ENCODE results near the gene MAP2K4.

Gene MAP2K4

DNA sequence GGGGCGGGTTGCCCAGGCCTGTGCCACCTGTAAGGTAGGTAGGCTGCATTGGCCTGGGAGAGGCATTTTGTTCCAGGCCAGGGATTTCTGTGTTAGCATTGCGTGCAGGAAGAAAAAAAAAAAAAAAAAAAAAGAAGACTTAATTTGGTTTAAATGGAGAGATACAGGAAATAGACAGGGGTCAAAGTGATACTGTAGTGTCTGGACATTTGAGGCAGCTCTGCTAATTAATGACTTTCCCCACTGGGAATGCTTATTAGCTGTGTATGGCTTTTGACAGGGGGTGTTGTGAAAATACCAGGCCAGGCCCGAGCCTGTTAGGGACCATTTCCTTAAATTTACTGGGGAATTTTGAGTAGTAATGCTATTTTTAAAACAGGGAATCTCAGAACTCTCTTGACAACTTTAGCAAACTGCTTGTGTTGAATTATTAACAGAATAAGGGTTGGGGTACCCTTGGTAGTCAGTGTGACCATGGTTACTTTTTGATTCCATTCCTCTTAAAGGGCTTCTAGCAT is 1.0 kb downstream of the MAP2K4 start:
- H3K4me1 Mint-ChIP-seq (ENCODE audit: low read depth): peaks cover 24% of the 10 kb centered on the region
- H3K9me3 Mint-ChIP-seq: no peaks in the 10 kb centered on the region
- peak overlapping the region; percentile 20 for H3K27ac Mint-ChIP-seq
- H3K27me3 Mint-ChIP-seq (ENCODE audit: low read depth): peaks cover 17% of the 10 kb centered on the region
- peak overlapping the region; percentile 65 for H3K4me3 Mint-ChIP-seq
- no peaks in the 10 kb centered on the region for H3K36me3 Mint-ChIP-seq (ENCODE audit: low read depth)

DNA sequence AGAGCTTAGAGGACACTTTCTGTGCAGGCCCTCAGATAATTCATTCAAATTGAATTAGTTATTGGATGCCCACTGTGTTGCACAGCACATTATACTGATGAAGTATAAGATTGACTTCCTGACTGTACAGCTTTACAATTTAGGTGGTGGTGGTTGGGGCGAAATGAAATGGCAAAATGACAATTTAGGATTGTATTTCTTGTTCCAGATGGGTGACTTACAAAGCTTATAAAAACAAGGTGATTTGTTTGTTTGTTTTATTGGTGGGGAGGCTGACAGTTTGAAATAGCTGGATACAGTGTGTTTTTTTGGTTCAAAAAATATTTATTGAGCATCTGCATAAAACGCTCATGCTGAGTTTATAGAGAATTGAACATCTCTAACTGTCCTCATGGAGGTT is 1.6 kb downstream of the MAP2K4 start:
- Mint-ChIP-seq H3K9me3 (no peaks in the 10 kb centered on the region), H3K27ac (no peak overlapping the region), H3K4me1 (ENCODE audit: low read depth) (peaks cover 24% of the 10 kb centered on the region)

DNA sequence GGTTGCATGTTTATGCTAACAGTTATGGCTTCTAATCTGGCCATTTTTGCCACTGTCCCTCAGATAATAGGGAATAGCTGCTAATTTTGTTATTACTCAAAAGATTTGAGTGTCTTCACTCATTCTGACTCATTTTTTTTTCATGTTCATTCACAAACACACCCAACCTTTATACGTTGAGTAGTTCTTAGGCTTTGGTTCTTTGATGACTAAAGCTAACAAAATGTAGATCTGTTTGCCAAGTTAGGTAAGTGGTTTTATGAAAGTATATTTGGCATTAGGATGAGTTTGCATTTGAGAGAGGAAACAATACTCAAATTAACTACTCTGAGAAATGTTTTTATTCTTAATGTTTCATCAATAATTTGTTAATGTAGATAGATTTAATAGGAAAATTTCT is 3.6 kb downstream of the MAP2K4 start:
- peaks cover 8% of the 10 kb centered on the region for H3K27me3 Mint-ChIP-seq (ENCODE audit: low read depth)
- no peaks in the 10 kb centered on the region for H3K9me3 Mint-ChIP-seq
- H3K27ac Mint-ChIP-seq: no peak overlapping the region
- peaks cover 1% of the 10 kb centered on the region for H3K36me3 Mint-ChIP-seq (ENCODE audit: low read depth)
- no peak overlapping the region for H3K4me3 Mint-ChIP-seq
- peaks cover 24% of the 10 kb centered on the region for H3K4me1 Mint-ChIP-seq (ENCODE audit: low read depth)

More for the DNA sequence above, 1.6 kb downstream of the MAP2K4 start:
- H3K4me3 Mint-ChIP-seq: peak overlapping the region; percentile 65
- peaks cover 17% of the 10 kb centered on the region for H3K27me3 Mint-ChIP-seq (ENCODE audit: low read depth)
- no peaks in the 10 kb centered on the region for H3K36me3 Mint-ChIP-seq (ENCODE audit: low read depth)

- peaks cover 1% of the 10 kb centered on the region for H3K36me3 Mint-ChIP-seq (ENCODE audit: low read depth)
- no peak overlapping the region for H3K4me3 Mint-ChIP-seq
- no peaks in the 10 kb centered on the region for H3K27me3 Mint-ChIP-seq (ENCODE audit: low read depth)
- peaks cover 16% of the 10 kb centered on the region for H3K4me1 Mint-ChIP-seq (ENCODE audit: low read depth)
- H3K9me3 Mint-ChIP-seq: no peaks in the 10 kb centered on the region
- no peak overlapping the region for H3K27ac Mint-ChIP-seq
Observed at GRCh38 chr17:12027658-12028057, 7.0 kb downstream of the MAP2K4 start.

- peaks cover 12% of the 10 kb centered on the region for H3K4me1 Mint-ChIP-seq (ENCODE audit: low read depth)
- H3K27me3 Mint-ChIP-seq (ENCODE audit: low read depth): no peaks in the 10 kb centered on the region
- no peak overlapping the region for H3K27ac Mint-ChIP-seq
- no peaks in the 10 kb centered on the region for H3K9me3 Mint-ChIP-seq
- peaks cover 1% of the 10 kb centered on the region for H3K36me3 Mint-ChIP-seq (ENCODE audit: low read depth)
- no peak overlapping the region for H3K4me3 Mint-ChIP-seq
Observed at GRCh38 chr17:12028611-12029010, 7.9 kb downstream of the MAP2K4 start.

GRCh38 chr17:12034538-12034937 is 13.9 kb downstream of the MAP2K4 start:
- no peak overlapping the region for H3K4me3 Mint-ChIP-seq
- peaks cover 9% of the 10 kb centered on the region for H3K4me1 Mint-ChIP-seq (ENCODE audit: low read depth)
- H3K27me3 Mint-ChIP-seq (ENCODE audit: low read depth): no peaks in the 10 kb centered on the region
- no peaks in the 10 kb centered on the region for H3K9me3 Mint-ChIP-seq
- no peak overlapping the region for H3K27ac Mint-ChIP-seq
- H3K36me3 Mint-ChIP-seq (ENCODE audit: low read depth): peaks cover 3% of the 10 kb centered on the region

GRCh38 chr17:12035673-12036072 is 15.0 kb downstream of the MAP2K4 start:
- no peak overlapping the region for H3K27ac Mint-ChIP-seq
- H3K4me3 Mint-ChIP-seq: no peak overlapping the region
- H3K4me1 Mint-ChIP-seq (ENCODE audit: low read depth): peaks cover 6% of the 10 kb centered on the region
- no peaks in the 10 kb centered on the region for H3K27me3 Mint-ChIP-seq (ENCODE audit: low read depth)
- H3K36me3 Mint-ChIP-seq (ENCODE audit: low read depth): peaks cover 3% of the 10 kb centered on the region
- no peaks in the 10 kb centered on the region for H3K9me3 Mint-ChIP-seq

DNA sequence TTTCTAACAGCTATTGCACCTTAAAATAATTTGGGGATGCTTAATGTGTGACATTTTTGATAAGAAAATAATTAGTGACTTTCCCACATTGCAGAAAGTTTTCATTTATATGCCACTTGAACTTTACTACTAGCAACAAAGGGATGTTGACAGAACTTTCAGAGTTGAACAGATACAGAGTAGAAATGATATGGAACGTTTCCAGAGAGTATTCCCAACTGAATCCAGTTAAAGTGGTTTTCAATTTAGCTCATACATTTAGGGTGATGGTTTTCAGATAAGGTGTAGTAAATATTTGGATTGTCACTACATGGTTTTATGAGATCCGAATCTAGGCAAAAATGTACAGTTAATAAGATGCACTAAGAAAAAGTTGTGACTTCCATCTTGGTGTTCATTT is 17.3 kb downstream of the MAP2K4 start:
- H3K9me3 Mint-ChIP-seq: no peaks in the 10 kb centered on the region
- no peak overlapping the region for H3K4me3 Mint-ChIP-seq
- H3K4me1 Mint-ChIP-seq (ENCODE audit: low read depth): peaks cover 8% of the 10 kb centered on the region
- H3K36me3 Mint-ChIP-seq (ENCODE audit: low read depth): peaks cover 8% of the 10 kb centered on the region
- no peak overlapping the region for H3K27ac Mint-ChIP-seq
- H3K27me3 Mint-ChIP-seq (ENCODE audit: low read depth): no peaks in the 10 kb centered on the region

- no peak overlapping the region for H3K27ac Mint-ChIP-seq
- H3K9me3 Mint-ChIP-seq: no peaks in the 10 kb centered on the region
- no peak overlapping the region for H3K4me3 Mint-ChIP-seq
- H3K4me1 Mint-ChIP-seq (ENCODE audit: low read depth): peaks cover 13% of the 10 kb centered on the region
- H3K27me3 Mint-ChIP-seq (ENCODE audit: low read depth): no peaks in the 10 kb centered on the region
- peaks cover 6% of the 10 kb centered on the region for H3K36me3 Mint-ChIP-seq (ENCODE audit: low read depth)
Observed at GRCh38 chr17:12040478-12040877, 19.8 kb downstream of the MAP2K4 start.

- Mint-ChIP-seq H3K27me3 (ENCODE audit: low read depth) (no peaks in the 10 kb centered on the region), H3K4me1 (ENCODE audit: low read depth) (peaks cover 14% of the 10 kb centered on the region), H3K4me3 (no peak overlapping the region), H3K36me3 (ENCODE audit: low read depth) (peaks cover 6% of the 10 kb centered on the region), H3K9me3 (no peaks in the 10 kb centered on the region), H3K27ac (no peak overlapping the region)
Observed at GRCh38 chr17:12041312-12041711, 20.6 kb downstream of the MAP2K4 start.

- Mint-ChIP-seq H3K9me3 (no peaks in the 10 kb centered on the region), H3K4me3 (no peak overlapping the region), H3K36me3 (ENCODE audit: low read depth) (peaks cover 5% of the 10 kb centered on the region), H3K27me3 (ENCODE audit: low read depth) (no peaks in the 10 kb centered on the region), H3K27ac (no peak overlapping the region), H3K4me1 (ENCODE audit: low read depth) (peaks cover 17% of the 10 kb centered on the region)
Observed at GRCh38 chr17:12043702-12044101, 23.0 kb downstream of the MAP2K4 start.

DNA sequence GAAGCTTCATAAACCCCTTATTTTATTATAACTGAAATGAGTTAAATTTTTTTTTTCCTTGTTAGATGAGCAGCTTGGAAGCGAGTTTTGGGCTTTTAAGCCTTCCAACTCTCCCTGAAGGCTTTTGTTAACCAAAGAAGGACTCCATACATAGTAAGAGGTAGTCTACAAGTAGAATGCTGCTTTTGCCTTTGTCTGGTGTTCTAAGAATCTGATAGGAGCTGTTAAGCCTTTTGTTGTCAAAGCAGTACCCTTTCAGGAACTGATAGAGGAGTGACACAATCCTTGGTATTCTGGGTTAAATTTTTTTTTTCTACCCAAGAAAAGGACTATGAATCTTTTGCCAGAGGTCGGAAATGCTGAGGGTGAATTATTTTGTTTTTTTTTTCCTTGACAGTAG is 26.1 kb downstream of the MAP2K4 start:
- H3K4me3 Mint-ChIP-seq: no peak overlapping the region

GRCh38 chr17:12047681-12048376 is 27.2 kb downstream of the MAP2K4 start:
- no peak overlapping the region for H3K27ac Mint-ChIP-seq
- no peaks in the 10 kb centered on the region for H3K36me3 Mint-ChIP-seq (ENCODE audit: low read depth)
- H3K4me1 Mint-ChIP-seq (ENCODE audit: low read depth): peaks cover 16% of the 10 kb centered on the region
- no peaks in the 10 kb centered on the region for H3K9me3 Mint-ChIP-seq
- no peaks in the 10 kb centered on the region for H3K27me3 Mint-ChIP-seq (ENCODE audit: low read depth)
- H3K4me3 Mint-ChIP-seq: no peak overlapping the region

More for the DNA sequence above, 26.1 kb downstream of the MAP2K4 start:
- Mint-ChIP-seq H3K27me3 (ENCODE audit: low read depth) (no peaks in the 10 kb centered on the region), H3K36me3 (ENCODE audit: low read depth) (peaks cover 1% of the 10 kb centered on the region), H3K27ac (no peak overlapping the region), H3K9me3 (no peaks in the 10 kb centered on the region), H3K4me1 (ENCODE audit: low read depth) (peaks cover 16% of the 10 kb centered on the region)

DNA sequence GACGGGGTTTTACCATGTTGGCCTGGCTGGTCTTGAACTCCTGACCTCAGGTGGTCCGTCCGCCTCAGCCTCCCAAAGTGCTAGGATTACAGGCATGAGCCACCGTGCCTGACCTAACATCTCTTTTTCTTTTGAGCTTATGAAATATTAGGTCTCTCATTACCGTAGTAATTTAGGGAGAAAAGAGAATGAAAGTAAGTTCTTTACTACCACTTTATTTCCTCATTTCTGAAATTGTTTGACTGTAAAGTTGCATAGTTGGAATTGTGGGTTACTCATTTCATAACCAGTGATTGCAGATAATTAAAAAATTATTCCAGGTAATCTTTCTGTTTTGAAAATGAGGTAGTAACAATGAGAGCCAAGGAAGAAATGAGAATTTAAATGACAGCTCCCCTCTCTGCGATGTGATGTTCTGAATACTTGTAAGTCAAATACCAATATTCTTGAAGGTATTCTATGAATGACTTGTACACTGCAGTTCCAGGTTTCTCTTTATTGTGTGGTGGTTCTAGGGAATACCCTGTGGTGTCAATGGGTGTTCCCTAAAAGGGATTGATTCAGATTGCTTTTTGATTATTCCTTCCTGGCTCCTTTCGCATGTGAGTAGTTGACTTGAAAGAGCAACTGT is 28.3 kb downstream of the MAP2K4 start:
- H3K4me3 Mint-ChIP-seq: no peak overlapping the region
- peaks cover 20% of the 10 kb centered on the region for H3K4me1 Mint-ChIP-seq (ENCODE audit: low read depth)
- H3K27me3 Mint-ChIP-seq (ENCODE audit: low read depth): no peaks in the 10 kb centered on the region
- H3K36me3 Mint-ChIP-seq (ENCODE audit: low read depth): peaks cover 1% of the 10 kb centered on the region
- H3K27ac Mint-ChIP-seq: no peak overlapping the region
- no peaks in the 10 kb centered on the region for H3K9me3 Mint-ChIP-seq

GRCh38 chr17:12050646-12051225 is 30.1 kb downstream of the MAP2K4 start:
- Mint-ChIP-seq H3K27me3 (ENCODE audit: low read depth) (no peaks in the 10 kb centered on the region), H3K27ac (no peak overlapping the region), H3K4me1 (ENCODE audit: low read depth) (peaks cover 27% of the 10 kb centered on the region)

More at GRCh38 chr17:12050646-12051225, 30.1 kb downstream of the MAP2K4 start:
- H3K9me3 Mint-ChIP-seq: no peaks in the 10 kb centered on the region
- H3K36me3 Mint-ChIP-seq (ENCODE audit: low read depth): peaks cover 4% of the 10 kb centered on the region
- no peak overlapping the region for H3K4me3 Mint-ChIP-seq
